Activated CD4-positive, alpha-beta T cell treated with anti-CD3 and anti-CD28 coated beads for 24 hours (primary cell): ENCODE measurements around the gene CDH4.

Experiments
- DNase-seq, 2 donors: peaks; one replicate each; pipeline ENCODE4 v3.0.0-alpha.2; 2020; ENCODE audit warnings: low read depth in 2 of 2

The CDH4 gene

DNA sequence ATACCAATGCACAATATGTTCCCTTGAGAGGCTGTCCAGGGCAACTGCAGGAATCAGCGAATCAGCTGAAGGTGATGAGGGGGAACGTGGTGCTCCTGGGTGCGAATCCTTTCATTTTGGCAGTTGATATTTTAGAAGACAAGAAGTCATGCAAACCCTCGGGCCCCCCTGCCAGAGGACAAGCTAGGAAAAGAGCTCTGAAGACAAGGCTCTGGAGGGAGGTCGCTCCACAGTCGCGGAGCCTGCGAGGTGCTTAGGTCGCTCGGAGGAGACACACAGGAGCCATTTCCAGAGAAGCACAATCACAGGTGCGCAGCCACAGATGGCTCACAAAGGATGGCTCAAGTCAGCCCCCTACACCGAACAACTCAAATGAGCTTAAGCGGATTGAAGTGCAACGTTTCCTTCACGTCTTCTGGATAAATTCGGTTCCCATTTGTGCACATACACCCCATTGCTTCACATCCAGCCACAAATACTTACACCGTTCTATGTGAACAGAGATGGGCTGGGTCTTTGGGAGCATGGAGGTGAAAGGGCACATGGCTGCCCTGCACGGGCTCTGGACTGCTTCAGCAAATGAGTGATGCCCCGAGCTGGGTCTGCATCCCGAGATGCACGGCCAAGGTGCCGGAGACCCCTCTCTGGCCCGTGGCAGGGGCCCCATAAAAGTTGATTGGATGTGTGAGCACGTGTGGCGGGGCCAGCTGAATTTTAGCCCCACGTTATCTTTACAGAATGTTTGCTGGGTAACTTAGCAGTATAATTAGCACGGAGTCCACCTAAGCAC, 527.3 kb downstream of the CDH4 start:
- no peak for DNase-seq

DNA sequence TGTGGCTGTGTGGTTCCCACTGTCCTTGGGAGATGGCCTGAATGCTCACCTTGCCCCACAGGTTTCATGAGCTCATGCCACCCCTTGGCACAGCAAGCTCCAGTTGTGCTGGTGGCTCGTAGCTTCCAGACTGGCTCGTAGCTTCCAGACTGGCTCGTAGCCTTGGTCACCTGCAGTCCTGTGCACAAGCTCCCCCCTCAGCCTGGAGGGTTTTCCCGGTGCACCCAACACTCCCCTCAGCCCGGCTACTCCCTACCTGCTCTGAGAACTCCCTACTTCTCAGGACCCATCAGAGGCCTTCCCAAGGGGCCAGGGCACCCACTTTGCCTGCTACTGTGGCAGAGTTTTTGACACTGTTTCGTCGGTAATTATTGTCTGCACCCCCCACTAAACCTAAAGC, 528.0 kb downstream of the CDH4 start:
- DNase-seq, result no peak

- DNase-seq, result no peak
Measured at GRCh38 chr20:61784801-61785566, 532.9 kb downstream of the CDH4 start.

GRCh38 chr20:61785567-61785816, 533.4 kb downstream of the CDH4 start:
- no peak for DNase-seq

DNA sequence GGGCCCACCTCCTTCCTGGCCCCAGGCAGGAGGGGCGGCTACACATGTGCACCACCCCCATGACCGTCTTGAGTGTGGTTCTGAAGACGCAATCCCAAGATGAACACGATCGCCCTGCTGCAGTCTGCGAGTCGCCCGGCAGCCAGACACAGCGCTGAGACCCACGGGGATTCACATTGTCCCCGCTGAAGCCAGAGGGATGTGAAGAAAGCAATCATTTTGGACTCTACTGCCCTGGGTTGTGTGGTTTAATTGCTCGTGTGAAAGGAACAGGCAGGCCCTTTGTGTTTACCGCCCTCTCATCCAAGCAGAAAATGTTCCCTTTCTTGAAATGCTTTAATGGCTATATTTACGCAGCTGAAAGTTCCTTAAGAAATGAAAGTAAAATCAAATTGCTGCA, 534.2 kb downstream of the CDH4 start:
- no peak for DNase-seq

GRCh38 chr20:61788343-61788742, 536.3 kb downstream of the CDH4 start:
- DNase-seq, result no peak

- DNase-seq, result no peak
Measured at GRCh38 chr20:61789329-61789728, 537.3 kb downstream of the CDH4 start.

DNA sequence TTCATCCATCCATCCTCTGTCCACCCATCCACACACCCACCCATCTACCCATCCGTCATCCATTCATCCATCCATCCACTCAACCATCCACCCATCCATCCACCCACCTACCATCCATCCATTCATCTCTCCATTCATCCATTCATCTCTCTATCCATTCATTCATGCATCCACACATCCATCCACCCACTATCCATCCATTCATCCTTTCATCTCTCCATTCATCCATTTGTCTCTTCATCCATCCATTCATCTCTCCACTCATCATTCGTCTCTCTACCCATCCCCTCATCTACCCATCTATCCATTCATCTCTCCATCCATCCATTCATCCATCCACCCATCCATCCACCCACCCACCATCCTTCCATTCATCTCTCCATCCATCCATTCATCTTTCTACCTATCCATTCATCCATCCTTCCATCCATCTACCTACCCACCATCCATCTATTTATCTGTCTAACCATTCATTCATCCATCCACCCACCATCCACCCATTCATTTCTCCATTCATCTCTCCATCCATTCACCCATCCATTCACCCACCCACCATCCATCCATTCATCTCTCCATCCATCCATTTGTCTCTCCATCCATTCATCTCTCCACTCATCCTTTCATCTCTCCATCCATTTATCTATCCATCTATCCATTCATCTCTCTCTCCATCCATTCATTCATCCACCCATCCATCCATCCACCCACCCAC, 538.2 kb downstream of the CDH4 start:
- no peak for DNase-seq

GRCh38 chr20:61791995-61792394, 539.9 kb downstream of the CDH4 start:
- no peak for DNase-seq

GRCh38 chr20:61795669-61796630, 543.9 kb downstream of the CDH4 start:
- no peak for DNase-seq

GRCh38 chr20:61796738-61797137, 544.7 kb downstream of the CDH4 start:
- no peak for DNase-seq

GRCh38 chr20:61797200-61797599, 545.1 kb downstream of the CDH4 start:
- DNase-seq, result no peak

- no peak for DNase-seq
Measured at GRCh38 chr20:61797971-61798411, 545.9 kb downstream of the CDH4 start.

DNA sequence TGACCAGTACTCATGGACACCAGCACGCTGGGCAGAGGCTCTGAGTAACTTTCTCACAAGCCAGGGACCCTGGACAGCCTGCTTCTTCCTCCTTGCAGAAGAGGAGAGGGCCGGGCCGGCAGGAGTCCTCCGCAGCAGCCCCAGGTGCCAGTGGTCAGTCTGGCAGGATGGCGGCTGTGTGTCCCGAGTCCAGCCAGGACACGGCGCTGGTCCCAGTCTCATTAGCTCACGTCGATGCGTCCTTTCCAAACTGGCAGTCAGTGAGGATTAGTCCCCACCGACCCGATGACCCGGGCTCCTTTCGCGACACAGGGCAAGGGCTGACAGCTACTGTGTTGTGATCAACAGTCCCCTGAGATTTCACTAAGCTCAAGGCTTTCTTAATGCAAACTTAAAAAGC, 546.6 kb downstream of the CDH4 start:
- no peak for DNase-seq

DNA sequence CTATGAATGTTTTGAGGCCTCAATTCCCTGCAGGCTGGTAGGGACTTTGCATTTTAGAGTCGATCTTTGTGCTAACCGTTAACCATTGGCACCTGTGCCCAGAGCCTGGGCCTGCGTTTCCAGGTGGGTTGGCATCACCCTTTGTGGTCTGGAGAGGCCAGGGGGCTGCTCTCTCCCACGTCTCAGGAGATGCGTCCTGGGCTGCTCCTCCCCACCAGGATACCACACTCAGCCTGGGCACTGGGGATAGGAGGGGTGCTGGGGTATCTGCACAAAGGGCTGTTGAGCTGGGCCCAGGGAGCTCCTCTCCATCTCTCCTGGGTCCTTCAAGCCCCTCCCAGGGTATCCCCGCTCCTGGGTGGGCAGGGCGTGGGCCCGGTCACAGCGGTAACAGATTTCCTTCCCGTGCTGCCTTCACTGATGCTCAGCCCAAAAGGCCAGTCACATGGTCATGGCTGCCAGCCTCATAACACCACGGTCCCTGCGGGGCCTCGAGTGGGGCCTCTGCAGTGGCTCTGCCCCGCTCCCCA, 547.4 kb downstream of the CDH4 start:
- DNase-seq, result no peak

- no peak for DNase-seq
Measured at GRCh38 chr20:61799928-61800327, 547.9 kb downstream of the CDH4 start.

GRCh38 chr20:61800359-61801064, 548.5 kb downstream of the CDH4 start:
- DNase-seq, result no peak

DNA sequence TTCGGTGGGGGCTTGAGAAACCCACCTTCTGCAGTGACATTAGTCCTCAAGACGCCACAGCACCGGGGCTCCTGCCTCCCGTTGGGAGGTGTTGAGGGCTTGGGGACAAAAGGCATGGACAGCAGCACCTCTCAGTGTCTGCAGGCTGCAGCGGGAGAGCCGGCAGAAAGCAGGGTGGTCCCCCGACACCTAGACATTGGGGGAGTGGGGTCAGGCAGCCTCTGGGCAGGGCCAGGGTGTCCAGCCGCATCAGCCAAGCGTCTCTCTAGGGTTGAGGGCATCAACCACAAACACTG, 549.0 kb downstream of the CDH4 start:
- DNase-seq, result no peak

DNA sequence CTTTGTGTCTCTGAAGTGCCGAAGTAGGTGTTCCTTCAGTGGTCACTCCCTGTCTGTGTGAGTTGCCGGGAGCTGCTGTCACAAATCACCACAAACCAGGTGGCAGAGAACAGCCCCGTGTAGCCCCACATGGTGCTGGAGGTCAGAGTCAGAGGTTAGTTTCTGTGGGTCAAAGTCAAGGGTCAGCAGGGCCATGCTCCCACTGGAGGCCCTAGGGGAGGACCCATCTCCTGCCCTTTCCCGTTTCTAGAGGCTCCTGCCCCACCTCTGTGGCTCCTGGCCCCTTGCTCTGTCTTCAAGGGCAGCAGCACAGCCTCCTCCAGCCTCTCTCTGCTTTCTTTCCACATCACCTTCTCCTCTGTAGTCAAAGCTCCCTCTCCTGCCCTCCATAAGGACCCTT, 549.4 kb downstream of the CDH4 start:
- DNase-seq, result no peak

- DNase-seq, result no peak
Measured at GRCh38 chr20:61801857-61802442, 549.9 kb downstream of the CDH4 start.
